Measurements from ENCODE around the gene CAPNS1. TPM values are rescaled to one million over a fixed set of nuclear protein-coding genes. Genes with fewer than 3 reads are reported as not detected.

The CAPNS1 gene
- total and polyA plus RNA-seq, 12 donors = 94.8 to 916 (median 609) TPM

GRCh38 chr19:36093146-36093662 lies 46.7 kb upstream of the CAPNS1 start:
- H3K27ac ChIP-seq = no peak overlapping the region
- no peaks in the 10 kb centered on the region for H3K36me3 ChIP-seq (replicated peaks in 1 of 2)
- no peak overlapping the region for H3K4me3 ChIP-seq
- no peaks in the 10 kb centered on the region for H3K27me3 ChIP-seq
- DNase-seq = no peak
- no peaks in the 10 kb centered on the region for H3K9me3 ChIP-seq (replicated peaks in 1 of 3)
- 79 to 97% (median 94%) methylated on average over 5 of the region's 5 CpGs for WGBS, 4 donors
- intact Hi-C loops (cut with DNase I) = no loop called here
- TF ChIP-seq POLR2A (IDR thresholded peaks at IDR 0.05) (no peak), CTCF (IDR thresholded peaks at IDR 0.05) (no peak)
- no peaks in the 10 kb centered on the region for H3K4me1 ChIP-seq (replicated peaks in 1 of 2)

- H3K4me3 ChIP-seq = no peak overlapping the region
- no peak overlapping the region for H3K27ac ChIP-seq
- no peaks in the 10 kb centered on the region for H3K4me1 ChIP-seq (replicated peaks in 1 of 2)
- 71 to 97% (median 80%) methylated on average over 2 to 6 of the region's 6 CpGs for WGBS, 4 donors
- intact Hi-C loops (cut with DNase I) = no loop called here
- TF ChIP-seq POLR2A (IDR thresholded peaks at IDR 0.05) (no peak), CTCF (IDR thresholded peaks at IDR 0.05) (no peak)
- DNase-seq = no peak
- no peaks in the 10 kb centered on the region for H3K27me3 ChIP-seq
- H3K9me3 ChIP-seq (replicated peaks in 1 of 3) = no peaks in the 10 kb centered on the region
- H3K36me3 ChIP-seq (replicated peaks in 1 of 2) = no peaks in the 10 kb centered on the region
Measured at GRCh38 chr19:36093687-36094086, 46.2 kb upstream of the CAPNS1 start.

- 91 to 96% (median 93%) methylated on average over 6 of the region's 6 CpGs for whole genome bisulfite sequencing, 4 donors
- Histone ChIP-seq H3K36me3 (replicated peaks in 1 of 2) (no peaks in the 10 kb centered on the region), H3K27ac (no peak overlapping the region), H3K4me3 (no peak overlapping the region), H3K27me3 (no peaks in the 10 kb centered on the region), H3K9me3 (replicated peaks in 1 of 3) (no peaks in the 10 kb centered on the region), H3K4me1 (replicated peaks in 1 of 2) (no peaks in the 10 kb centered on the region)
- TF ChIP-seq POLR2A (IDR thresholded peaks at IDR 0.05) (no peak), CTCF (IDR thresholded peaks at IDR 0.05) (no peak)
- no peak for DNase-seq
- intact Hi-C loops (cut with DNase I) = no loop called here
Measured at GRCh38 chr19:36097036-36097435, 42.8 kb upstream of the CAPNS1 start.

- no peak overlapping the region for H3K4me3 ChIP-seq
- intact Hi-C loops (cut with DNase I) = no loop called here
- TF ChIP-seq CTCF (IDR thresholded peaks at IDR 0.05) (no peak), POLR2A (IDR thresholded peaks at IDR 0.05) (no peak)
- H3K4me1 ChIP-seq (replicated peaks in 1 of 2) = no peaks in the 10 kb centered on the region
- H3K36me3 ChIP-seq (replicated peaks in 1 of 2) = no peaks in the 10 kb centered on the region
- DNase-seq = no peak
- H3K9me3 ChIP-seq (replicated peaks in 1 of 3) = no peaks in the 10 kb centered on the region
- WGBS, 4 donors = 79 to 95% (median 87%) methylated on average over 14 to 19 of the region's 19 CpGs
- H3K27me3 ChIP-seq = no peaks in the 10 kb centered on the region
- no peak overlapping the region for H3K27ac ChIP-seq
Measured at GRCh38 chr19:36099166-36099785, 40.6 kb upstream of the CAPNS1 start.
